Ovary (tissue), 9 donors: ENCODE results near the gene MVP. TPM values are rescaled to one million over a fixed set of nuclear protein-coding genes. Genes with fewer than 3 reads are reported as not detected.

Source experiments
- DNase-seq, 5 donors: peaks; one replicate each; pipeline ENCODE4 v3.0.0-alpha.2; 2019 to 2020
- H3K27ac ChIP-seq, 2 donors: fragments of 200-600 bp; one replicate each; pipeline versions ENCODE4 v1.5.1 to v1.8.0; 2019 to 2022
- H3K27me3 ChIP-seq: fragments of 200-600 bp; one replicate; pipeline ENCODE4 v1.8.0; 2022
- H3K36me3 ChIP-seq: fragments of 200-600 bp; sonication (generic); one replicate; pipeline ENCODE4 v1.5.1; 2019
- H3K4me1 ChIP-seq: one replicate; pipeline ENCODE4 v1.8.1; 2013; ENCODE audit warnings: mild to moderate bottlenecking, moderate library complexity; ENCODE audit not compliant: insufficient read depth
- H3K4me3 ChIP-seq: fragments of 200-600 bp; sonication (generic); one replicate; pipeline ENCODE4 v1.5.1; 2017
- H3K9me3 ChIP-seq, 2 donors: fragments of 200-600 bp in 1 of 2; sonication (generic) in 1 of 2; one replicate each; pipeline versions ENCODE4 v1.5.1 to v1.8.1; 2013 to 2019; ENCODE audit warnings: mild to moderate bottlenecking in 1 of 2, moderate library complexity in 1 of 2
- CTCF ChIP-seq, 3 donors: fragments of 450-650 bp in 2 of 3; fragments of 200-600 bp in 1 of 3; IDR thresholded peaks; one replicate each; pipeline versions ENCODE4 v1.5.1 to v1.8.0; 2016 to 2022; ENCODE audit warnings: antibody characterized with exemption in 3 of 3, mild to moderate bottlenecking in 1 of 3
- EP300 ChIP-seq: sonication (generic); formaldehyde crosslinking; IDR thresholded peaks from one replicate; pipeline ENCODE4 v1.6.1; 2017; ENCODE audit warnings: antibody characterized with exemption
- POLR2A ChIP-seq: fragments of 450-650 bp; IDR thresholded peaks from one replicate; pipeline ENCODE4 v1.6.1; 2017; ENCODE audit warnings: antibody characterized with exemption, mild to moderate bottlenecking, moderate library complexity
- WGBS, 3 donors: extraction: QIAGEN DNeasy Blood & Tissue Kit in 1 of 3; methylation state at CpG; one replicate each; pipeline versions ENCODE4 v1.1.5 to v1.1.7; 2013 to 2017; 5-methylcytosine and 5-hydroxymethylcytosine counted together
- intact Hi-C, 4 donors: fragments of 100-400 bp; cut with DNase I; formaldehyde crosslinking; loops; one replicate each; pipeline versions ENCODE4 v1.11.0 to v1.15.1; 2022 to 2023
- polyA plus RNA-seq, 2 donors: library from polyadenylated mRNA; stranded (reverse); fragments of 200-250 nt in 1 of 2; fragments of 350-450 nt in 1 of 2; fragmentation: Illumina TruSeq in 1 of 2; extraction: RNeasy Lipid Tissue Mini Kit (QIAGEN cat#74804) in 1 of 2; gene quantifications; one replicate each; pipeline ENCODE4 v1.2.3, GENCODE V29; 2013 to 2014
- total RNA-seq, 7 donors: library from RNA; depleted of rRNA in 2 of 7; stranded (reverse); fragments of >200 nt in 2 of 7; fragmentation: NEBNext Ultra II Directional in 3 of 7; extraction: Animal tissue kit (Norgen Biotek cat#: 25700) in 3 of 7; gene quantifications; one replicate each; pipeline versions ENCODE4 v1.1.0 to v1.2.4, GENCODE V29; 2016 to 2023
- donor health status: DM: no; HTN: no; CAD: no; lungs with moderate emphysema.
- donor health status: DM: no; HTN: no; CAD: no.
- donor health status: Bipolar disorder and iron deficiency.
- donor health status: DM: yes; HTN: yes; CAD: no.
- donor health status: DM: no; HTN: no; CAD: no.
- donor health status: DM: yes; HTN: yes; CAD: no.

Gene MVP
- total and polyA plus RNA-seq, 9 donors: 56.4 to 191 (median 129) TPM

GRCh38 chr16:29819506-29819905 is 756 bp upstream of the MVP start:
- DNase-seq: no peak
- H3K4me1 ChIP-seq: peaks cover 20% of the 10 kb centered on the region
- H3K4me3 ChIP-seq: no peak overlapping the region
- 58 to 60% (median 60%) methylated on average over 15 of the region's 15 CpGs for WGBS, 3 donors
- H3K36me3 ChIP-seq: no peaks in the 10 kb centered on the region
- intact Hi-C loops: no loop called here
- H3K27me3 ChIP-seq: no peaks in the 10 kb centered on the region
- no peak for TF ChIP-seq EP300
- no peak for TF ChIP-seq POLR2A
- no peak for TF ChIP-seq CTCF (IDR thresholded peaks at IDR 0.05)
- no peak overlapping the region for H3K27ac ChIP-seq
- H3K9me3 ChIP-seq: no peaks in the 10 kb centered on the region

DNA sequence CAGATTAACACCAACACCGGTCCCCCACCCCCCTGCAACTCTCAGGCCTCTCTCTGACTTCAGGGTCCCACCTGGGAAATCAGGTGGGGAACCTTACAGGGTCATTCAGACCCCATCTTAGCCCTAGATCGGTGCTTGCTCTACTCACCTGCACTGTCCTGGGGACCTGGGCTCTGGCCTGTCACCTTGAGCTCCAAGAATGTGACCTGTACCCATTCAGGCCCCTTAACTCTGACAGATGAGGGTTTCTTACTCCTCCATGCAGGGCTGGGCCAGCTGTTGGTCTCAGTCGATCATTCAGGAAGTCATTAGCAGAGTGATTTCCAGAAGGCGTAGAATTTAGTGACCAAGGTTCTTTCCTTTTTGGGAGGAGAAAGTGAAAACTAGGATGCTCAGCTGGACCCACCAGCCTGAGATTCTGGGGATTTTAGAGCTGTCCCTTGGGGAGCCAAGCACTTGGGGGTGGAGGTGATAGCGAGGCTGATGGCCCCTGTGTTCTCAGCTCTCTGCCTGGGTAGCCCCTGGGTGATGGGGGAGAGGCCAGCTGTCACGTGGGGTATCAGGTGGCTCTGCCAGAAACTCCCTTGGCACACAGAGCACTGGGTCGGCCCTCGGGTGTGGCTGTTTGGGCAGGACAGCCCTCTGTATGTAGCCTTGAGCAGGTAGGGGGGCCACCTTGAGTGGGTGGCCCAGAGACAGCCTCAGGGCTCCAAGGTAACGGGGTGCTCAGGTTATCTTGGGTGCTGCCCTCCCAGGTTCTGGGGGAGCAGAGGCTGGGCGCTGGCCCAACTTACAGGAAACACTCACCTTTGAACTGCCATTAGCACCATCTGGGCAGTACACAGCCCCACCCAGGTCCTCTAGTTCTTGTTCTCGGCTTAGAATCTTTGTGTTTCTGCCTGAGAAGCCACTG is 724 bp downstream of the MVP start:
- Histone ChIP-seq H3K27ac (peak overlapping the region; percentile 79 to 94), H3K27me3 (no peaks in the 10 kb centered on the region), H3K4me1 (peaks cover 27% of the 10 kb centered on the region), H3K4me3 (peak overlapping the region; percentile 71), H3K36me3 (no peaks in the 10 kb centered on the region), H3K9me3 (no peaks in the 10 kb centered on the region)
- no peak for TF ChIP-seq CTCF (IDR thresholded peaks at IDR 0.05)
- TF ChIP-seq POLR2A: no peak
- no peak for TF ChIP-seq EP300
- 12 to 17% (median 15%) methylated on average over 8 to 11 of the region's 11 CpGs for WGBS, 3 donors
- intact Hi-C loops: no loop called here
- peak; percentile 72 to 78 (median 74) for DNase-seq

DNA sequence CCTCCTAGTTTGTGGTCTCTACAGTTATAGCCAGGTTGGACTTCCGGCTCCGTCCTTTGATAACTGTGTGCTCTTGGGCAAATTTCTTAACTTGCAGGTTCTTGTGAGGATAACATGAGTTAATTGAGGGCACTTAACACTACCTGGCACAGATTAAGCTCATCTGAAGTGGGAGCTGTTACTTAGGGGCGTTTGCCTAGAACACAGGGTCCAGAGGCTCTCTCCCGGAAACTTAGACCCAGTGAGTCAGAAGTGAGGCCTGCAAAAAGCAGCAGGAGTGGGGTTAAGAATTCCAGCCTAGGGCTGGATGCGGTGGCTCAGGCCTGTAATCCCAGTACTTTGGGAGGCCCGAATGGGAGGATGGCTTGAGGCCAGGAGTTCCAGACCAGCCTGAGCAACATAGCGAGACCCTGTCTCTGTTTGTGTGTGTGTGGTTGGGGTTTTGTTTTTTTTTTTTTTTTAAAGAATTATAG is 1.4 kb downstream of the MVP start:
- no peaks in the 10 kb centered on the region for H3K27me3 ChIP-seq
- WGBS, 3 donors: 11 to 16% (median 16%) methylated on average over 7 of the region's 7 CpGs
- peak overlapping the region; percentile 79 to 94 for H3K27ac ChIP-seq
- intact Hi-C loops: no loop called here
- peaks cover 30% of the 10 kb centered on the region for H3K4me1 ChIP-seq
- peak overlapping the region; percentile 71 for H3K4me3 ChIP-seq
- no peaks in the 10 kb centered on the region for H3K36me3 ChIP-seq
- H3K9me3 ChIP-seq: no peaks in the 10 kb centered on the region
- TF ChIP-seq EP300 (no peak), POLR2A (no peak), CTCF (IDR thresholded peaks at IDR 0.05) (no peak)
- peak; percentile 58 to 69 (median 65) for DNase-seq

GRCh38 chr16:29824589-29825144 is 4.4 kb downstream of the MVP start:
- 5 to 7% (median 7%) methylated on average over 7 of the region's 7 CpGs for WGBS, 3 donors
- TF ChIP-seq EP300: no peak
- TF ChIP-seq CTCF (IDR thresholded peaks at IDR 0.05): no peak
- TF ChIP-seq POLR2A: no peak
- no peaks in the 10 kb centered on the region for H3K27me3 ChIP-seq
- intact Hi-C loops: no loop called here
- no peaks in the 10 kb centered on the region for H3K9me3 ChIP-seq
- DNase-seq: peak in 2 of 5 donors; percentile 41 to 51
- peaks cover 30% of the 10 kb centered on the region for H3K4me1 ChIP-seq
- peak overlapping the region; percentile 82 to 94 for H3K27ac ChIP-seq
- no peaks in the 10 kb centered on the region for H3K36me3 ChIP-seq
- no peak overlapping the region for H3K4me3 ChIP-seq
